ENCODE measurements around the gene SLC44A5.
"Not testable (repeated sequence)": the region's sequence is repeated elsewhere in the genome, so short reads cannot be mapped to it uniquely, and the experiment has no call there.

SLC44A5 gene

GRCh38 chr1:75611014-75611413 lies at the start of gene SLC44A5:
TSS of gene SLC44A5 (minus strand) at chr1:75611114. CDS start at chr1:75541447, 69,667 bp downstream.
- TF ChIP-seq CTCF (IDR thresholded peaks at IDR 0.05; ENCODE audit: insufficient read depth, low read depth, low read length, missing control alignments) = no peak
- H3K4me3 ChIP-seq (ENCODE audit: low read length) = no peak within 1 kb of the TSS
- no peak for DNase-seq (ENCODE audit: low read depth)

GRCh38 chr1:75655931-75656330 lies 45.0 kb upstream of the SLC44A5 start:
- DNase-seq (ENCODE audit: low read depth) = no peak
- TF ChIP-seq CTCF (IDR thresholded peaks at IDR 0.05; ENCODE audit: insufficient read depth, low read depth, low read length, missing control alignments) = no peak
- no peak overlapping the region for H3K4me3 ChIP-seq (ENCODE audit: low read length)

- not testable (repeated sequence) for DNase-seq (ENCODE audit: low read depth)
Observed at GRCh38 chr1:75647183-75647582, 36.3 kb upstream of the SLC44A5 start.

GRCh38 chr1:75645153-75645552 lies 34.2 kb upstream of the SLC44A5 start:
- DNase-seq (ENCODE audit: low read depth); H3K4me3 ChIP-seq (ENCODE audit: low read length): not testable (repeated sequence)

More at GRCh38 chr1:75647183-75647582, 36.3 kb upstream of the SLC44A5 start:
- not testable (repeated sequence) for H3K4me3 ChIP-seq (ENCODE audit: low read length)

GRCh38 chr1:75643460-75643859 lies 32.5 kb upstream of the SLC44A5 start:
- H3K4me3 ChIP-seq (ENCODE audit: low read length) = no peak overlapping the region
- no peak for DNase-seq (ENCODE audit: low read depth)
- TF ChIP-seq CTCF (IDR thresholded peaks at IDR 0.05; ENCODE audit: insufficient read depth, low read depth, low read length, missing control alignments) = no peak

- H3K4me3 ChIP-seq (ENCODE audit: low read length) = no peak overlapping the region
- TF ChIP-seq CTCF (IDR thresholded peaks at IDR 0.05; ENCODE audit: insufficient read depth, low read depth, low read length, missing control alignments) = no peak
- DNase-seq (ENCODE audit: low read depth) = peak; percentile 10
Observed at GRCh38 chr1:75641325-75641724, 30.4 kb upstream of the SLC44A5 start.

- TF ChIP-seq CTCF (IDR thresholded peaks at IDR 0.05; ENCODE audit: insufficient read depth, low read depth, low read length, missing control alignments) = no peak
- no peak for DNase-seq (ENCODE audit: low read depth)
Observed at GRCh38 chr1:75640137-75640536, 29.2 kb upstream of the SLC44A5 start.

GRCh38 chr1:75632350-75632949 lies 21.5 kb upstream of the SLC44A5 start:
- no peak overlapping the region for H3K4me3 ChIP-seq (ENCODE audit: low read length)
- peak; percentile 85 for TF ChIP-seq CTCF (IDR thresholded peaks at IDR 0.05; ENCODE audit: insufficient read depth, low read depth, low read length, missing control alignments)
- peak; percentile 52 for DNase-seq (ENCODE audit: low read depth)

More at GRCh38 chr1:75640137-75640536, 29.2 kb upstream of the SLC44A5 start:
- H3K4me3 ChIP-seq (ENCODE audit: low read length) = no peak overlapping the region

Measured in epithelial cell of esophagus (primary cell).